Hepatocyte (in vitro differentiated cells): ENCODE measurements around the gene SH3GL2.

Experiments
- CTCF ChIP-seq: fragments of 200-600 bp; sonication (generic); IDR thresholded peaks from 2 replicates; pipeline ENCODE4 v1.5.1; 2016; ENCODE audit warnings: antibody characterized with exemption, mild to moderate bottlenecking; ENCODE audit not compliant: poor library complexity
- EZH2 ChIP-seq: fragments of 200-600 bp; sonication (generic); IDR thresholded peaks from 2 replicates; pipeline ENCODE4 v1.6.1; 2016; ENCODE audit warnings: antibody characterized with exemption, mild to moderate bottlenecking, borderline replicate concordance
- EZH2phosphoT487 ChIP-seq: fragments of 200-600 bp; sonication (generic); IDR thresholded peaks from one replicate; pipeline ENCODE4 v1.6.1; 2018; ENCODE audit warnings: antibody characterized with exemption, mild to moderate bottlenecking, low read depth, moderate library complexity; ENCODE audit not compliant: unreplicated experiment, severe bottlenecking

GRCh38 chr9:17719053-17719452, 140.2 kb downstream of the SH3GL2 start:
- TF ChIP-seq CTCF (no peak), EZH2phosphoT487 (no peak), EZH2 (no peak)
